Astrocyte (in vitro differentiated cells and primary cell): Measurements from ENCODE around the gene ZNF609.

Experiments used
- EZH2 ChIP-seq: IDR thresholded peaks from 2 replicates; pipeline ENCODE4 v1.6.1; 2012; ENCODE audit warnings: mild to moderate bottlenecking, low read length, inconsistent platforms; ENCODE audit not compliant: insufficient read depth
- TF ChIP-seq, protein P1 (sequence below): IDR thresholded peaks from 2 replicates; pipeline ENCODE4 v1.5.1; 2011; ENCODE audit warnings: low read depth, mild to moderate bottlenecking, inconsistent platforms, low read length, moderate library complexity; ENCODE audit not compliant: insufficient read depth

- TF ChIP-seq, protein P1, sequence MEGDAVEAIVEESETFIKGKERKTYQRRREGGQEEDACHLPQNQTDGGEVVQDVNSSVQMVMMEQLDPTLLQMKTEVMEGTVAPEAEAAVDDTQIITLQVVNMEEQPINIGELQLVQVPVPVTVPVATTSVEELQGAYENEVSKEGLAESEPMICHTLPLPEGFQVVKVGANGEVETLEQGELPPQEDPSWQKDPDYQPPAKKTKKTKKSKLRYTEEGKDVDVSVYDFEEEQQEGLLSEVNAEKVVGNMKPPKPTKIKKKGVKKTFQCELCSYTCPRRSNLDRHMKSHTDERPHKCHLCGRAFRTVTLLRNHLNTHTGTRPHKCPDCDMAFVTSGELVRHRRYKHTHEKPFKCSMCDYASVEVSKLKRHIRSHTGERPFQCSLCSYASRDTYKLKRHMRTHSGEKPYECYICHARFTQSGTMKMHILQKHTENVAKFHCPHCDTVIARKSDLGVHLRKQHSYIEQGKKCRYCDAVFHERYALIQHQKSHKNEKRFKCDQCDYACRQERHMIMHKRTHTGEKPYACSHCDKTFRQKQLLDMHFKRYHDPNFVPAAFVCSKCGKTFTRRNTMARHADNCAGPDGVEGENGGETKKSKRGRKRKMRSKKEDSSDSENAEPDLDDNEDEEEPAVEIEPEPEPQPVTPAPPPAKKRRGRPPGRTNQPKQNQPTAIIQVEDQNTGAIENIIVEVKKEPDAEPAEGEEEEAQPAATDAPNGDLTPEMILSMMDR = no peak
- no peak for TF ChIP-seq EZH2
Observed at GRCh38 chr15:64604319-64604718, 143.9 kb downstream of the ZNF609 start.
